ENCODE data around the gene FNDC3B. TPM values are rescaled to one million over a fixed set of nuclear protein-coding genes. Genes with fewer than 3 reads are reported as not detected.

Gene FNDC3B
- total and polyA plus RNA-seq, 2 donors from 2014 or later = 11.8 to 185 TPM

- Histone ChIP-seq H3K9me3 (ENCODE audit: control insufficient read depth in 2 of 3, insufficient read depth in 1 of 3, low read length in 3 of 3) (no peaks in the 10 kb centered on the region), H3K4me3 (ENCODE audit: low read length in 3 of 3) (no peak overlapping the region), H3K9ac (ENCODE audit: low read length in 3 of 3) (no peak overlapping the region), H3K4me1 (ENCODE audit: control insufficient read depth in 2 of 3, insufficient read depth in 2 of 3, low read depth in 1 of 3, low read length in 3 of 3) (peaks cover 2 to 7% (median 4%) of the 10 kb centered on the region in 3 donors), H3K36me3 (ENCODE audit: control insufficient read depth in 2 of 3, insufficient read depth in 3 of 3, low read length in 3 of 3) (no peaks in the 10 kb centered on the region), H3K27me3 (ENCODE audit: control insufficient read depth, insufficient read depth, low read length) (no peaks in the 10 kb centered on the region), H3K27ac (ENCODE audit: low read depth in 2 of 2, low read length in 2 of 2) (no peak overlapping the region)
- no peak for DNase-seq
- TF ChIP-seq CTCF (IDR thresholded peaks at IDR 0.05; ENCODE audit: borderline replicate concordance, extremely low read depth, insufficient read depth) = no peak
- no peak for FAIRE-seq
- intact Hi-C loops (cut with DNase I) = no loop called here
Observed at GRCh38 chr3:172164620-172165362, 125.4 kb downstream of the FNDC3B start.

- TF ChIP-seq CTCF (IDR thresholded peaks at IDR 0.05; ENCODE audit: borderline replicate concordance, extremely low read depth, insufficient read depth) = no peak
- Histone ChIP-seq H3K27ac (ENCODE audit: low read depth in 2 of 2, low read length in 2 of 2) (no peak overlapping the region), H3K4me1 (ENCODE audit: control insufficient read depth in 2 of 3, insufficient read depth in 2 of 3, low read depth in 1 of 3, low read length in 3 of 3) (peaks cover 2 to 9% (median 4%) of the 10 kb centered on the region in 3 donors), H3K4me3 (ENCODE audit: low read length in 3 of 3) (no peak overlapping the region), H3K9ac (ENCODE audit: low read length in 3 of 3) (no peak overlapping the region), H3K36me3 (ENCODE audit: control insufficient read depth in 2 of 3, insufficient read depth in 3 of 3, low read length in 3 of 3) (no peaks in the 10 kb centered on the region), H3K27me3 (ENCODE audit: control insufficient read depth, insufficient read depth, low read length) (no peaks in the 10 kb centered on the region), H3K9me3 (ENCODE audit: control insufficient read depth in 2 of 3, insufficient read depth in 1 of 3, low read length in 3 of 3) (no peaks in the 10 kb centered on the region)
- DNase-seq = no peak
- intact Hi-C loops (cut with DNase I) = no loop called here
- FAIRE-seq = no peak
Observed at GRCh38 chr3:172166261-172166660, 126.9 kb downstream of the FNDC3B start.

- peaks cover 4 to 12% (median 6%) of the 10 kb centered on the region in 3 donors for H3K4me1 ChIP-seq (ENCODE audit: control insufficient read depth in 2 of 3, insufficient read depth in 2 of 3, low read depth in 1 of 3, low read length in 3 of 3)
- no peak overlapping the region for H3K9ac ChIP-seq (ENCODE audit: low read length in 3 of 3)
Observed at GRCh38 chr3:172166890-172167289, 127.5 kb downstream of the FNDC3B start.

More at GRCh38 chr3:172166890-172167289, 127.5 kb downstream of the FNDC3B start:
- no peak for TF ChIP-seq CTCF (IDR thresholded peaks at IDR 0.05; ENCODE audit: borderline replicate concordance, extremely low read depth, insufficient read depth)
- Histone ChIP-seq H3K9me3 (ENCODE audit: control insufficient read depth in 2 of 3, insufficient read depth in 1 of 3, low read length in 3 of 3) (no peaks in the 10 kb centered on the region), H3K36me3 (ENCODE audit: control insufficient read depth in 2 of 3, insufficient read depth in 3 of 3, low read length in 3 of 3) (no peaks in the 10 kb centered on the region), H3K4me3 (ENCODE audit: low read length in 3 of 3) (no peak overlapping the region), H3K27ac (ENCODE audit: low read depth in 2 of 2, low read length in 2 of 2) (no peak overlapping the region), H3K27me3 (ENCODE audit: control insufficient read depth, insufficient read depth, low read length) (no peaks in the 10 kb centered on the region)
- FAIRE-seq (no peak), DNase-seq (no peak)
- intact Hi-C loops (cut with DNase I) = no loop called here
